KMS-11 (cell line): ENCODE results near the gene MYOCD.

Experiments used
- H2AFZ ChIP-seq: fragments of 200-600 bp; sonication (generic); 2 replicates; pipeline ENCODE4 v1.6.1; 2016; ENCODE audit warnings: antibody characterized with exemption, mixed run types, low read depth
- H3K27ac ChIP-seq: fragments of 200-600 bp; sonication (generic); 2 replicates; pipeline ENCODE4 v1.6.1; 2016; ENCODE audit warnings: mild to moderate bottlenecking, mixed run types
- H3K27me3 ChIP-seq: fragments of 200-600 bp; sonication (generic); 2 replicates; pipeline ENCODE4 v1.6.1; 2017; ENCODE audit warnings: mild to moderate bottlenecking, low read depth, mixed run types, moderate library complexity; ENCODE audit not compliant: insufficient read depth
- H3K36me3 ChIP-seq: fragments of 200-600 bp; sonication (generic); 2 replicates; pipeline ENCODE4 v1.6.1; 2017; ENCODE audit warnings: mild to moderate bottlenecking, mixed run types; ENCODE audit not compliant: insufficient read depth
- H3K4me1 ChIP-seq: fragments of 200-600 bp; sonication (generic); 2 replicates; pipeline ENCODE4 v1.6.1; 2016; ENCODE audit warnings: mild to moderate bottlenecking, low read depth, mixed run types; ENCODE audit not compliant: poor library complexity, severe bottlenecking
- H3K4me2 ChIP-seq: fragments of 200-600 bp; sonication (generic); 2 replicates; pipeline ENCODE4 v1.7.0; 2016; ENCODE audit warnings: mild to moderate bottlenecking, mixed run types
- H3K4me3 ChIP-seq: fragments of 200-600 bp; sonication (generic); IDR thresholded peaks from 2 replicates; pipeline ENCODE4 v1.6.1; 2017; ENCODE audit warnings: low read depth, low read length, mixed read lengths; ENCODE audit not compliant: insufficient read depth
- H3K79me2 ChIP-seq: fragments of 200-600 bp; sonication (generic); 2 replicates; pipeline ENCODE4 v1.6.1; 2016; ENCODE audit warnings: low read depth, mixed run types; ENCODE audit not compliant: insufficient read depth
- H3K9ac ChIP-seq: fragments of 200-600 bp; sonication (generic); 2 replicates; pipeline ENCODE4 v1.6.1; 2016; ENCODE audit warnings: mild to moderate bottlenecking, mixed run types
- H4K20me1 ChIP-seq: fragments of 200-600 bp; sonication (generic); 2 replicates; pipeline ENCODE4 v1.6.1; 2016; ENCODE audit warnings: mild to moderate bottlenecking, mixed run types; ENCODE audit not compliant: insufficient read depth
- TF ChIP-seq, protein P1 (sequence below): fragments of 200-600 bp; sonication (generic); conservative IDR thresholded peaks from 2 replicates; pipeline ENCODE4 v1.6.1; 2017; ENCODE audit warnings: low read depth, mild to moderate bottlenecking, antibody characterized with exemption, low read length, moderate library complexity, mixed read lengths

MYOCD gene

DNA sequence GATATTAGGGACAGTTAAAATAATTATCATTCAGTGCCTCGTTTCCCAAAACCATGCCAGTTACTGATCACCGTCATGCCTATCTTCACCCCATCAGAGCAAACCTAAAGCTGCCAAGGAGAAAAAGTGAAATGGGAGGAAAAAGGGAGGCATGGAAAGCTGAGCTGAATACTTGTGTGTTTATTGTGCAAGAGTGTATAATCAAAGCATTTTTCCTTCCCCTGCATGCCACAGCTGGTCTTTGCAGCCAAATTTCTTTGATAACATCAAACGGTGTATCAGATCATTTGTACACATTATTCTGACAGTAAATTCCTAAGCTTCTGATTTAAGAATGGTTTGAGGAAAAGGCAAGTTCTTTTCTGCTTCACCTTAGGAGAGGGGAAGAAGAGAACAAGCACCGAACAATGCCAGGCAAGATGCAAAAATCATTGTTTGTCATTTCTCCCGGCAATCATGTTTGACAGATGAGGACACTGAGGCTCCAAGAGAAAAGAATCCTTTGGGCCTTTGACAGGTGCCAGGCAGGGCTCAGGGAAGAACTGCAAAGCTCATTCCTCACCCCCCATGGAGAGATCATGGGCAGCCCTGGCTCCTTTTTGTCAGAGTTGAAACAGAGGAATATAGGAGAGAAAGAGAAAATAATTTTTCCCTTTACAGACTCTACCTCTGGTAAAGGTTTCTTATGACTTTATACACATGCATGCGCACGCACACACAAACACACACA lies 72.2 kb downstream of the MYOCD start:
- H3K4me2 ChIP-seq, result no peak overlapping the region
- no peak overlapping the region for H3K4me3 ChIP-seq
- H3K4me1 ChIP-seq, result no peaks in the 10 kb centered on the region
- TF ChIP-seq, protein P1, sequence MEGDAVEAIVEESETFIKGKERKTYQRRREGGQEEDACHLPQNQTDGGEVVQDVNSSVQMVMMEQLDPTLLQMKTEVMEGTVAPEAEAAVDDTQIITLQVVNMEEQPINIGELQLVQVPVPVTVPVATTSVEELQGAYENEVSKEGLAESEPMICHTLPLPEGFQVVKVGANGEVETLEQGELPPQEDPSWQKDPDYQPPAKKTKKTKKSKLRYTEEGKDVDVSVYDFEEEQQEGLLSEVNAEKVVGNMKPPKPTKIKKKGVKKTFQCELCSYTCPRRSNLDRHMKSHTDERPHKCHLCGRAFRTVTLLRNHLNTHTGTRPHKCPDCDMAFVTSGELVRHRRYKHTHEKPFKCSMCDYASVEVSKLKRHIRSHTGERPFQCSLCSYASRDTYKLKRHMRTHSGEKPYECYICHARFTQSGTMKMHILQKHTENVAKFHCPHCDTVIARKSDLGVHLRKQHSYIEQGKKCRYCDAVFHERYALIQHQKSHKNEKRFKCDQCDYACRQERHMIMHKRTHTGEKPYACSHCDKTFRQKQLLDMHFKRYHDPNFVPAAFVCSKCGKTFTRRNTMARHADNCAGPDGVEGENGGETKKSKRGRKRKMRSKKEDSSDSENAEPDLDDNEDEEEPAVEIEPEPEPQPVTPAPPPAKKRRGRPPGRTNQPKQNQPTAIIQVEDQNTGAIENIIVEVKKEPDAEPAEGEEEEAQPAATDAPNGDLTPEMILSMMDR, result no peak
- H3K9ac ChIP-seq, result no peak overlapping the region
- H3K27ac ChIP-seq, result no peak overlapping the region
- H3K27me3 ChIP-seq, result no peaks in the 10 kb centered on the region
- no peaks in the 10 kb centered on the region for H4K20me1 ChIP-seq
- no peaks in the 10 kb centered on the region for H3K79me2 ChIP-seq
- H2AFZ ChIP-seq, result no peak overlapping the region
- no peaks in the 10 kb centered on the region for H3K36me3 ChIP-seq

DNA sequence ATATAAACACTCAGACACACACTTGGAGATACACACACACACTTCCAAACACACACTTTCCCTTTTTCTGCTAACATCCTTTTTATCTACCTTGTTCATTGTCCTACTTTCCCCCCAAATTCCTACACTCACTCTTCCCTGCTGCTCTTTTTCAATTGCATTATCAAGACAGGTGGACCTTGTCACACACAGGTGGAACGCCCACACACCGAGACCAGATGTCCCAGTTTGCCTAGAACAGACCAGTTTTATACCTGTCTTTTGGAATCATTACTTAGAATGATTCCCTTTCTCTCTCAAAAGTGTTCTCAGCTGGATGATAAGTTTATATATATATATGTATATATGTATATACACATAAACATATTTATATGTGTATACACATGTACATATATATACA lies 72.9 kb downstream of the MYOCD start:
- Histone ChIP-seq H3K36me3 (no peaks in the 10 kb centered on the region), H3K4me3 (no peak overlapping the region), H3K27ac (no peak overlapping the region), H3K9ac (no peak overlapping the region), H4K20me1 (no peaks in the 10 kb centered on the region), H3K4me1 (no peaks in the 10 kb centered on the region), H3K4me2 (no peak overlapping the region), H3K79me2 (no peaks in the 10 kb centered on the region), H3K27me3 (no peaks in the 10 kb centered on the region), H2AFZ (no peak overlapping the region)
- TF ChIP-seq, protein P1, result no peak

DNA sequence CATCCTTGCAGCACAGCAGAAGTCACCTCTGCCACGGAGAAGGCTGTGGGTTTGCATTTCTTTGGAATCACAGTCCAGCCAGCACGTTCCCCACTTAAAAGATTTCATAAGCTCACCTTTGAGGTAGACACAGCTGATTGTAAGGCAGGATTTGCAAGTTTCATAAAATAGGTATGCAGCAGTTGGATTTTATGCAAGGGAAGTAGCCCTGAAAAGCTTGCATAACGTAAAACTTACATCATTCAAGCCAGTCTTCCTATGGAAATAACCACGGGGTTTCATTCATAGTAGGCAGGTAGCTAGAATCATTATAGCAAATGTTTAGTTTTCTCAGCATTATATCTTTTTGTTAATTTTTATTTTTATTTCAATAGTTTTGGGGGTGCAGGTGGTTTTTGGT lies 73.8 kb downstream of the MYOCD start:
- no peaks in the 10 kb centered on the region for H4K20me1 ChIP-seq
- TF ChIP-seq, protein P1, result no peak
- no peaks in the 10 kb centered on the region for H3K79me2 ChIP-seq
- no peaks in the 10 kb centered on the region for H3K36me3 ChIP-seq
- no peak overlapping the region for H3K4me3 ChIP-seq
- no peaks in the 10 kb centered on the region for H3K27me3 ChIP-seq
- no peak overlapping the region for H3K9ac ChIP-seq
- H3K4me1 ChIP-seq, result no peaks in the 10 kb centered on the region
- no peak overlapping the region for H3K27ac ChIP-seq
- no peak overlapping the region for H2AFZ ChIP-seq
- no peak overlapping the region for H3K4me2 ChIP-seq

GRCh38 chr17:12743046-12743445 lies 77.4 kb downstream of the MYOCD start:
- H3K4me2 ChIP-seq, result no peak overlapping the region
- H2AFZ ChIP-seq, result no peak overlapping the region
- no peaks in the 10 kb centered on the region for H3K79me2 ChIP-seq
- H3K27ac ChIP-seq, result no peak overlapping the region
- H3K27me3 ChIP-seq, result no peaks in the 10 kb centered on the region
- no peak overlapping the region for H3K4me3 ChIP-seq
- TF ChIP-seq, protein P1, result no peak
- H4K20me1 ChIP-seq, result no peaks in the 10 kb centered on the region
- H3K9ac ChIP-seq, result no peak overlapping the region
- H3K36me3 ChIP-seq, result no peaks in the 10 kb centered on the region
- H3K4me1 ChIP-seq, result no peaks in the 10 kb centered on the region
